Right lobe of liver (tissue), 6 donors: ENCODE measurements around the gene ALG9. TPM values are rescaled to one million over a fixed set of nuclear protein-coding genes. Genes with fewer than 3 reads are reported as not detected.

Source experiments
- ATAC-seq, 4 donors: fragments of 200-7000 bp; cut with Tn5 transposase; one replicate each; pipeline ENCODE4 v1.9.1; 2020; ENCODE audit warnings: mild to moderate bottlenecking in 4 of 4, moderate library complexity in 4 of 4
- DNase-seq, 3 donors: peaks; one replicate each; pipeline ENCODE4 v3.0.0-alpha.2; 2020
- H3K27ac ChIP-seq, 3 donors: fragments of 200-600 bp; one replicate each; pipeline ENCODE4 v1.8.0; 2022
- H3K27me3 ChIP-seq, 2 donors: fragments of 200-600 bp; one replicate each; pipeline ENCODE4 v1.8.0; 2022
- H3K36me3 ChIP-seq, 4 donors: fragments of 200-600 bp; sonication (generic) in 1 of 4; one replicate each; pipeline versions ENCODE4 v1.5.1 to v1.8.0; 2017 to 2022; ENCODE audit warnings: control low read depth in 1 of 4
- H3K4me1 ChIP-seq, 4 donors: fragments of 200-600 bp; sonication (generic) in 1 of 4; one replicate each; pipeline versions ENCODE4 v1.5.1 to v1.8.0; 2017 to 2022; ENCODE audit warnings: control low read depth in 1 of 4
- H3K4me3 ChIP-seq, 3 donors: fragments of 200-600 bp; one replicate each; pipeline ENCODE4 v1.8.0; 2022
- H3K9me3 ChIP-seq, 4 donors: fragments of 200-600 bp; sonication (generic) in 1 of 4; one replicate each; pipeline versions ENCODE4 v1.5.1 to v1.8.0; 2017 to 2022; ENCODE audit warnings: control low read depth in 1 of 4
- POLR2A ChIP-seq: fragments of 450-650 bp; IDR thresholded peaks from one replicate; pipeline ENCODE4 v1.6.1; 2017; ENCODE audit warnings: antibody characterized with exemption, mild to moderate bottlenecking
- WGBS: methylation state at CpG from one replicate; pipeline ENCODE4 v1.1.6; 2018; ENCODE audit warnings: low coverage, low lambda C conversion rate; ENCODE audit not compliant: insufficient coverage; ENCODE audit errors: missing lambda C conversion rate; 5-methylcytosine and 5-hydroxymethylcytosine counted together
- intact Hi-C, 2 donors: fragments of 100-400 bp; cut with DNase I; formaldehyde crosslinking; loops; one replicate each; pipeline versions ENCODE4 v1.11.2 to v1.14.1; 2022
- small RNA-seq, 2 experiments: library from RNA; depleted of rRNA; stranded (forward); fragments of <200 nt; gene quantifications; one replicate each; pipeline ENCODE3, GENCODE V24; 2016
- total RNA-seq, 6 experiments: library from RNA; depleted of rRNA in 2 of 6; stranded (reverse); fragments of >200 nt in 2 of 6; fragmentation: NEBNext Ultra II Directional in 3 of 6; extraction: Animal tissue kit (Norgen Biotek cat#: 25700) in 3 of 6; gene quantifications; one replicate each; pipeline versions ENCODE4 v1.1.0 to v1.2.4, GENCODE V29; 2016 to 2023
- TF ChIP-seq, protein P1 (sequence below), 4 donors: fragments of 200-600 bp in 3 of 4; fragments of 450-650 bp in 1 of 4; IDR thresholded peaks; one replicate each; pipeline versions ENCODE4 v1.5.1 to v1.8.0; 2016 to 2022; ENCODE audit warnings: antibody characterized with exemption in 4 of 4, mild to moderate bottlenecking in 2 of 4
- donor health status: DM: no; HTN: yes; CAD: no.
- donor health status: DM: no; HTN: no; CAD: no.
- donor health status: DM: no; HTN: no; CAD: no.
- donor health status: DM: no; HTN: yes; CAD: no.
- donor health status: DM: no; HTN: yes; CAD: no.

The ALG9 gene
- total RNA-seq, 6 experiments from 2014 or later, result 15.0 to 20.8 (median 18.2) TPM

DNA sequence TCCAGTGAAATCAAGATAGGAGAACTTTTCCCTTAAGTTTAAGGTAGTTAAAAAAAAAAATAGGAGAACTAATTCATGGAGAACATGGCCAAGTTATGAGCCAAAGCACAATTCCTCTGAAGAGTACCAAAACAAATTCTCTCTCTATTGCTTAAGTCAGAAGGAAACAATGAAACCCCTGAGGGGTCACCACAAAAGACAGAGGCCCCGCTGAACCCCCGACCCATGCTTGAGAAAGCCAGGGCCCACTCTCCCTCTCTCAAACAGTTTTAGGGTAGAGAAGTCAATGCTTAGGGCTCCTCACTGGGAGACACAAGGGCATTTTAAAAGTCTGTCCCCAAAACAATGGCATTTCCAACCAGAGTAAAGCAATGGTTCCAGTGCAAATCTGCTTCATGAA is 132.1 kb downstream of the ALG9 start:
- no peak for DNase-seq
- intact Hi-C loops, result loop anchor here in 1 of 2 donors (5.0 kb wide), 1 partner anchor 33 kb away; no protein-coding TSS in a partner anchor
- peak overlapping the region; percentile 93 to 99 (median 99) for H3K27ac ChIP-seq

GRCh38 chr11:111737444-111738210 is 133.8 kb downstream of the ALG9 start:
- DNase-seq (peak in 1 of 3 donors; percentile 53), ATAC-seq (peak in 3 of 4 donors; percentile 1 to 2 (median 1))
- intact Hi-C loops, result loop anchor here in 1 of 2 donors (5.0 kb wide), 1 partner anchor 35 kb away; no protein-coding TSS in a partner anchor
- Histone ChIP-seq H3K36me3 (peaks cover 0 to 24% (median 13%) of the 10 kb centered on the region in 4 donors), H3K9me3 (no peaks in the 10 kb centered on the region), H3K27ac (peak overlapping the region; percentile 93 to 99 (median 99)), H3K4me3 (peak overlapping the region in 1 of 3 donors; percentile 4), H3K4me1 (peaks cover 7 to 58% (median 35%) of the 10 kb centered on the region in 4 donors), H3K27me3 (no peaks in the 10 kb centered on the region)
- peak; percentile 6 for TF ChIP-seq POLR2A
- TF ChIP-seq, protein P1, sequence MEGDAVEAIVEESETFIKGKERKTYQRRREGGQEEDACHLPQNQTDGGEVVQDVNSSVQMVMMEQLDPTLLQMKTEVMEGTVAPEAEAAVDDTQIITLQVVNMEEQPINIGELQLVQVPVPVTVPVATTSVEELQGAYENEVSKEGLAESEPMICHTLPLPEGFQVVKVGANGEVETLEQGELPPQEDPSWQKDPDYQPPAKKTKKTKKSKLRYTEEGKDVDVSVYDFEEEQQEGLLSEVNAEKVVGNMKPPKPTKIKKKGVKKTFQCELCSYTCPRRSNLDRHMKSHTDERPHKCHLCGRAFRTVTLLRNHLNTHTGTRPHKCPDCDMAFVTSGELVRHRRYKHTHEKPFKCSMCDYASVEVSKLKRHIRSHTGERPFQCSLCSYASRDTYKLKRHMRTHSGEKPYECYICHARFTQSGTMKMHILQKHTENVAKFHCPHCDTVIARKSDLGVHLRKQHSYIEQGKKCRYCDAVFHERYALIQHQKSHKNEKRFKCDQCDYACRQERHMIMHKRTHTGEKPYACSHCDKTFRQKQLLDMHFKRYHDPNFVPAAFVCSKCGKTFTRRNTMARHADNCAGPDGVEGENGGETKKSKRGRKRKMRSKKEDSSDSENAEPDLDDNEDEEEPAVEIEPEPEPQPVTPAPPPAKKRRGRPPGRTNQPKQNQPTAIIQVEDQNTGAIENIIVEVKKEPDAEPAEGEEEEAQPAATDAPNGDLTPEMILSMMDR (IDR thresholded peaks at IDR 0.05), result no peak
- 28% methylated on average over 10 of the region's 14 CpGs for WGBS

More for the DNA sequence above, 132.1 kb downstream of the ALG9 start:
- H3K27me3 ChIP-seq, result no peaks in the 10 kb centered on the region
- peaks cover 7 to 51% (median 27%) of the 10 kb centered on the region in 4 donors for H3K4me1 ChIP-seq
- TF ChIP-seq, protein P1 (IDR thresholded peaks at IDR 0.05), result no peak
- no peak for TF ChIP-seq POLR2A
- H3K4me3 ChIP-seq, result no peak overlapping the region
- WGBS, result 90% methylated on average over 2 of the region's 2 CpGs
- H3K36me3 ChIP-seq, result peaks cover 0 to 39% (median 20%) of the 10 kb centered on the region in 4 donors
- ATAC-seq, result no peak
- no peaks in the 10 kb centered on the region for H3K9me3 ChIP-seq

DNA sequence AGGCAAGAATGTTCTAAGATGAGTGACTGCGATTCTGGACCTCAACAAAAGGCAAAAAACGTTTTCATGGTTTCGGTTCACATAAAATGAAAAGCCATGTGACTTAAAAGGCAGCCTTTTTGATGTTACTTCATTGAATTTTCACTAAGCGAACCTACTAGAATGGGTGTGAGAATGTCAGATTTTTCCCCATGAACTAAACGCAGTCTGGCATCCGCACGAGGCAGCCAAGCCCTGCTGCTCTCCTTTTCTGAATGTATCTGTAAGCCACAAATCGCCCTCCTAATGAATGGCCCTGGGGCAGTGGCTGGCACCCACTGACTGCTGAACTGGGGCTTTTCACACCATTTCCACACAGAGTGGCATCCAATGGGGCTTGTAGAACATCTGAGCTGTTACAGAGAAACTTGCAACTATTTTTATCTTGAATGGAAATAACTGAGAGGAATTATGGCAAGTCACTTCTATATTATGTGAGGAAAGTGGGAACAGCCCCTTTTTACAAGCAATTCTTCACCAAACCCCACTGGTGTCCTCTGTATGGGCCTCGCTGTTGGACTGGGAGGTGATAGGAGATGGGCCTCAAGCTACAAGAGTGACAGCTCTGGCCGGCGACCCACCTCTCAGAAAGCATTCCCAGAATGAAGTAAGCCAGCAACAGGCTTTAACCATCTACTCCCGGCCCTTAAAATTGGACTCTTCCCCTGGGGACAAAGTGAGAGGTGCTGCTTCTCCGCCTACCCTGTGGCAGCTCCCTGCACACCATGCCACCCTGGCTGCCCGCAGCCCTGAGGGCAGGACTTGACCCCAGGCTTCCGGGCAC is 134.5 kb downstream of the ALG9 start:
- DNase-seq (peak in 2 of 3 donors; percentile 81 to 84), ATAC-seq (peak; percentile 1 to 45 (median 38))
- Histone ChIP-seq H3K9me3 (no peaks in the 10 kb centered on the region), H3K27ac (peak overlapping the region; percentile 93 to 99 (median 99)), H3K4me1 (peaks cover 7 to 65% (median 37%) of the 10 kb centered on the region in 4 donors), H3K4me3 (no peak overlapping the region), H3K36me3 (peaks cover 0 to 16% (median 9%) of the 10 kb centered on the region in 4 donors), H3K27me3 (no peaks in the 10 kb centered on the region)
- 69% methylated on average over 12 of the region's 15 CpGs for WGBS
- TF ChIP-seq, protein P1 (IDR thresholded peaks at IDR 0.05), result no peak
- TF ChIP-seq POLR2A, result peak; percentile 10
- intact Hi-C loops, result loop anchor here in 1 of 2 donors (5.0 kb wide), 1 partner anchor 35 kb away; no protein-coding TSS in a partner anchor

Small RNAs within 50 kb of the gene (small RNA-seq; reads per million reads assigned to genes)
- gene GNG5P3 (0 reads per million in 2 experiments), gene RPL37AP8 (0 reads per million in 2 experiments)

Other genes with a start within 250 kb of the ALG9 start
- 100 to 1,000 TPM in 1 of 6 experiments, 10 to 100 TPM in 5; 44.5 to 150 (median 59.6) TPM for gene PPP2R1B, start 105.2 kb downstream of the ALG9 start, total RNA-seq
- 1 to 10 TPM in 4 of 6 experiments, under 1 TPM in 2; 0.90 to 1.3 (median 1.1) TPM for gene FDXACB1, start 7.6 kb upstream of the ALG9 start, total RNA-seq
- gene CFAP68, start 8.0 kb upstream of the ALG9 start, total RNA-seq, result 10 to 100 TPM; 10.6 to 22.9 (median 15.7) TPM
- 10 to 100 TPM in 2 of 6 experiments, 1 to 10 TPM in 4; 3.6 to 10.5 (median 6.7) TPM for gene CRYAB, start 40.2 kb upstream of the ALG9 start, total RNA-seq
- under 1 TPM in 2 of 6 experiments, not detected in 4; 0.20 to 0.49 TPM for gene HSPB2, start 41.2 kb upstream of the ALG9 start, total RNA-seq
- 10 to 100 TPM in 4 of 6 experiments, 1 to 10 TPM in 2; 6.4 to 12.6 (median 10.3) TPM for gene C11orf52, start 47.3 kb upstream of the ALG9 start, total RNA-seq
- 10 to 100 TPM in 1 of 6 experiments, 1 to 10 TPM in 5; 4.5 to 10.4 (median 8.0) TPM for gene DIXDC1, start 65.8 kb upstream of the ALG9 start, total RNA-seq
- 10 to 100 TPM; 10.8 to 37.4 (median 23.3) TPM for gene DLAT, start 153.8 kb upstream of the ALG9 start, total RNA-seq
- gene PIH1D2, start 202.4 kb upstream of the ALG9 start, total RNA-seq, result under 1 TPM; 0.37 to 0.80 (median 0.37) TPM
- gene NKAPD1, start 202.7 kb upstream of the ALG9 start, total RNA-seq, result 1 to 10 TPM; 4.7 to 7.7 (median 6.0) TPM
- gene TIMM8B, start 215.2 kb upstream of the ALG9 start, total RNA-seq, result 10 to 100 TPM; 27.9 to 36.6 (median 31.4) TPM
- gene SDHD, start 215.3 kb upstream of the ALG9 start, total RNA-seq, result 100 to 1,000 TPM; 114 to 191 (median 130) TPM